Stimulated activated CD4-positive, alpha-beta T cell treated with anti-CD3 and anti-CD28 coated beads, Interleukin-2, amount 100 ng/mL, for 4 hours (primary cell): ENCODE data around the gene MBOAT1.
"Not testable (repeated sequence)": the region's sequence is repeated elsewhere in the genome, so short reads cannot be mapped to it uniquely, and the experiment has no call there.

Source experiments
- DNase-seq: peaks from one replicate; pipeline ENCODE4 v3.0.0-alpha.2; 2020; ENCODE audit warnings: low read depth

MBOAT1 gene

GRCh38 chr6:20203561-20204511, 8.4 kb downstream of the MBOAT1 start:
- DNase-seq, result no peak

GRCh38 chr6:20202699-20203302, 9.5 kb downstream of the MBOAT1 start:
- no peak for DNase-seq

DNA sequence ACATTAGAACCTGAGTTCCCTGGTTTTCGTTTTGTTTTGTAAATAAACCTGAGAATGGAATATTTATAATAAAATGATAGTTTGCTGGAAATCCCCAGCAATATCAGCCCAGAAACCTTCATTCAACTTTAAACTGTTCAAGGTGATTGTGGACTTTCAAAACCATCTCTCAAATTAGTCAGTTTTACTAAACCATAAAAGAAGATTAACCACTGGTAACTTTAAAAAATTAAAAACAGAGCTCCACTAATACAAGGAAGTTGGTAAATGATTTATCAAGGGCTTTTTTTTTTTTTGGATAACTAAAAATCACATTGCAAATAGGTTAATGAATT, 10.0 kb downstream of the MBOAT1 start:
- no peak for DNase-seq

- DNase-seq, result no peak
These were observed 11.3 kb downstream of the MBOAT1 start for GRCh38 chr6:20200761-20201630.

GRCh38 chr6:20198775-20199174, 13.5 kb downstream of the MBOAT1 start:
- no peak for DNase-seq

GRCh38 chr6:20198156-20198774, 14.0 kb downstream of the MBOAT1 start:
- no peak for DNase-seq

DNA sequence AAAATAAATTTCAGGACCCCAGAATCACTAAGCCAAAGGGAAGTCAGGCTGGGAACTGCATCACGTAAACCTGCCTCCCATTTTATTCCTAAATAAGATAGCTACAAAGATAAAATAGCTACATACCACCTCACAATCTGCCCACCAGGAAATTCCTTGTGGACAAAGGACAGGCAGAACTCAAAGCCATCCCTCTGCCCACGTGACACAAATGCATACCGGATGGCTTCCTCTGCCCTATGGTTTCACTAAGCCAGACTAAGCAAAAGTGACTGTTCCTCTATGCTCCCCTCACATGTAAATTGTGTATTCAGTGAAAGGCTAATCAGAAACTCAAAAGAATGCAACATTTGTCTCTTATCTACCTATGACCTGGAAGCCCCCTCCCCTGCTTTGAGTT, 15.0 kb downstream of the MBOAT1 start:
- DNase-seq, result no peak

- DNase-seq, result no peak
These were observed 19.6 kb downstream of the MBOAT1 start for GRCh38 chr6:20192625-20193024.

- no peak for DNase-seq
These were observed 20.3 kb downstream of the MBOAT1 start for GRCh38 chr6:20191992-20192391.

GRCh38 chr6:20188630-20189075, 23.6 kb downstream of the MBOAT1 start:
- DNase-seq, result no peak

GRCh38 chr6:20186981-20187380, 25.3 kb downstream of the MBOAT1 start:
- DNase-seq, result no peak

DNA sequence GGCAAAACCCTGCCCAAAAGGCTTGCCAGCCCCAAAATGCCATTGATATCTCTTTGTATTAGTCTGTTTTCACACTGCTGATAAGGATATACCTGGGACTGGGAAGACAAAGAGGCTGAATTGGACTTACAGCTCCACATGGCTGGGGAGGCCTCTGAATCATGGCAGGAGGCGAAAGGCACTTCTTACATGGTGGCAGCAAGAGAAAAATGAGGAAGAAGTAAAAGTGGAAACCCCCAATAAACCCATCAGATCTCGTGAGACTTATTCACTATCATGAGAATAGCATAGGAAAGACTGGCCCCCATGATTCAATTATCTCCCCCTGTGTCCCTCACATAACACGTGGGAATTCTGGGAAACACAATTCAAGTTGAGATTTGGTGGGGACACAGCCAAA, 28.6 kb downstream of the MBOAT1 start:
- no peak for DNase-seq

DNA sequence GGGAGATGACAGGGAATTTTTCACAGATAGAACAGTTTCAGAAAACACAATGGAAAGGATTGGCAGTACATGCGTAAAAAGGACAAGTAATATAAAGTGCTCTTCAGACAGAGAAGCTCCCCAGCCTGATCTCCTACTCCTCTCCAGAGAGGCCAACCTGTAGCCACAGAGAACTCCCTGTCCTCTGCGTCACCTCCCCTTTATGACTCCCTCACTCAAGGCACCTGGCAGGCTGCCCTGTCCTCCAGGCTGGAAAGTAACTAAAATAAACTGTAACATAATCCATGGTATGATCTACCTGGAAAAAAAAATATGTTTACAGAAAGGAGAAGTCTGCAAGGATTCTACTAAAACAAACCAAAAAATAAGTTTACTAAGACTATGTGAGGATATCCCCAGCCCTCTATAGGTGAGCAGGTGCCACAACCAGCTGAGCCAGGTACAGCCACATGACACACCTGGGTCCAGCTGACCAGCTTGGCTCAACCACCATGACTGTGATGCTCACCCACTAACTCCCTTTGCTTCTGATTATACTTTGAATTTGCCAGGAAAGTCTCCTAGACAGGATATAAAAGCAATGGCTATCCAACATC, 29.2 kb downstream of the MBOAT1 start:
- DNase-seq, result no peak

DNA sequence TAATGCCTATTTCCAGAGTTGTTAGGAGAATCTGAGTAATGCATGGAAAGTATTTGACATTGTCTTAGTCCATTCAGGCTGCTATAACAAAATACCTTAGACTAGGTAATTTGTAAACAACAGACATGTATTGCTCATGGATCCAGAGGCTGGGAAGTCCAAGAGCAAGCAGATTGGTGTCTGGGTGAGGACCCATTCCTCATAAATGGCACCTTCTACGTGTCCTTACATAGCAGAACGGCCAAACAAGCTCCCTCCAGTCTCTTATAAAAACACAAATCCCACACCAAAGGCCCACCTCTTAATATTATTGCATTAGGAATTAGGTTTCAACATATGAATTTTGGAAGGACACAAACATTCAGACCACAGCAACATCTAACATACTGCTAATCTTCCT, 30.2 kb downstream of the MBOAT1 start:
- DNase-seq, result no peak

DNA sequence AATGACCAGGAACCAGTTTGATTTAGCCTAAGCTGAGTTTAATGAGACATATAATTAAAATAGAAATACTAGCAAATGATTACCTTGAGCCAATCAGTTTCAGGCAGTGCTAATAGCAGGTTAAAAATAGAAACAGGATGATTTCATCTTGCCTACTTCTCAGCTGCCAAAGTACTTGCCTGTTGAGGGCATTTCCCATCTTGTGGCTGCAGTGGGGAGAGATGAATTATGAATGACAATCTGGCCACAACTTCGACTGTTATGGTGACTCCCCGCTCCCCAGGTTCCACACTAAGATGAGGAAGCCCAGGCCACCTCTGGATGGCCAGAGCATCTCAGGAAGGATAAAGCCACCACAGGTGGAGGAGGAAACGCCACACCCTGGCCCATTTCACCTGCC, 31.3 kb downstream of the MBOAT1 start:
- DNase-seq, result no peak

- not testable (repeated sequence) for DNase-seq
These were observed 32.8 kb downstream of the MBOAT1 start for GRCh38 chr6:20179287-20180045.

DNA sequence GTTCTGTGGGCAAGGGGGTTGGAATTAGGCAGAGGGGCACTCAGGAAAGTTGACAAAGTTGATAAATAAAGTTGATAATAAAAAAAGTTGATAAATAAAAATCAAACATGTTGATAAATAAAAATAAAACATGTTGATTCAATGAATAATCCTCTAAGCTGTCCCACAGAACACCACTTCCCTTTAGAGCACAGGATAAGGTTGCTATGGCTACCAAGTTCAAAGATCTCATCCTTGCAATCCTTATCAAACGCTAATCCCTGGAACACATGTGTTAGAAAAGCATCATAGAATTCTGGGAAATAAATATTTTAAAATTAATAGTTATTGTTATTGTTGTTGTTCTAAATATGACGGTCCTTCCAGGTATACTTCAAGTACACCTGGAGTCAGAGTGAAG, 33.9 kb downstream of the MBOAT1 start:
- DNase-seq, result no peak

- no peak for DNase-seq
These were observed 36.4 kb downstream of the MBOAT1 start for GRCh38 chr6:20175810-20176410.

DNA sequence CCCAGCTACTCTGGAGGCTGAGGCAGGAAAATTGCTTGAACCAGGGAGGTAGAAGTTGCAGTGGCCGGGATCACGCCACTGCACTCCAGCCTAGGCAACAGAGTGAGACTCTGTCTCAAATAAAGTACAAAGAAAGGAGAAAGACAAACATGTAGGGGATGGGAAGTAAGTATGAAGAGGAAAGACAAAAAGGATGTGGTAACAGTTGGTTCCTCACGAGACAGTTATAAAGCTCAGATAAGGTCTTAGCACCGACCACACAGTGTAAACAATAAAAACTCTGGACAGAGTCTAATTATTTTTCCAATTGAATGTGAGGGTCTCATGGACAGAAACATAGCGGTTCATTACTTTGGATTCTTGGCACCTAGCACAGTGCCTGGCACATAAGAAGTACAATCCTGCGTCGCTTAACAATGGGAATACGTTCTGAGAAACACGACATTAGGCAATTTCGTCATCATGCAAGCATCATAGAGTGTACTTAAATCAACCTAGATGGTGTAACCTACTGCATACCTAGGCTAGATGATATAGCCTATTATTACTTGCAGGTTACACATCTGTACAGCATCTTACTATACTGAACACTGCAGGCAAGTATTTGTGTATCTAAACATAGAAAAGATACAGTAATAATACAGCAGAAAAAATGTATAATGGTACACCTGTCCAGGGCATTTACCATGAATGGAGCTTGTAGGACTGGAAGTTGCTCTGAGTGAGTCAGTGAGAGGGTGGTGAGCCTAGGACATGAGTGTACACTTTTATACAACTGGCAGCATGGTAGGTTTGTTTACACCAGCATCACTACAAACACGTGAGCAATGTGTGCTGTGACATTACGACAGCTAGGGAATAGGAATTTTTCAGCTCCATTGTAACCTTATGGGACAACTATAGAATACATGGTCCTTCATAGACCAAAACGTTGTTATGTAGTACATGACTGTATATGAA, 38.2 kb downstream of the MBOAT1 start:
- DNase-seq, result no peak
